ENCODE measurements around the gene ARRB1. TPM values are rescaled to one million over a fixed set of nuclear protein-coding genes. Genes with fewer than 3 reads are reported as not detected.

ARRB1 gene
- total RNA-seq, 1 experiment from 2014 or later: 90.1 TPM

- TF ChIP-seq STAT6 (CRISPR knock-in tag; conservative IDR thresholded peaks at IDR 0.05; ENCODE audit: low read depth) (no peak), E2F5 (CRISPR knock-in tag; IDR thresholded peaks at IDR 0.05) (0 out of 2 replicates have a peak, but pooled peaks have one; percentile 51), JUN (CRISPR knock-in tag; IDR thresholded peaks at IDR 0.05) (peak; percentile 92), ZNF219 (CRISPR knock-in tag; IDR thresholded peaks at IDR 0.05; ENCODE audit: borderline replicate concordance) (0 out of 2 replicates have a peak, but pooled peaks have one; percentile 58), GABPB1 (CRISPR knock-in tag; IDR thresholded peaks at IDR 0.05) (peak; percentile 72; the same call in 1 of the 2 replicates), ZBTB21 (CRISPR knock-in tag; IDR thresholded peaks at IDR 0.05; ENCODE audit: borderline replicate concordance) (0 out of 2 replicates have a peak, but pooled peaks have one; percentile 41), AR (CRISPR knock-in tag; IDR thresholded peaks at IDR 0.05) (no peak), ZNF121 (CRISPR knock-in tag; IDR thresholded peaks at IDR 0.05) (no peak), FOXK1 (CRISPR knock-in tag; IDR thresholded peaks at IDR 0.05) (peak; percentile 87; the same call in 1 of the 2 replicates), JAZF1 (CRISPR knock-in tag; IDR thresholded peaks at IDR 0.05) (no peak), ZBTB43 (CRISPR knock-in tag; IDR thresholded peaks at IDR 0.05) (peak; percentile 61; the same call in 1 of the 2 replicates), ZNF232 (CRISPR knock-in tag; IDR thresholded peaks at IDR 0.05) (peak; percentile 97), ZNF317 (CRISPR knock-in tag; IDR thresholded peaks at IDR 0.05; ENCODE audit: borderline replicate concordance, low read depth) (no peak), SMAD3 (CRISPR knock-in tag; IDR thresholded peaks at IDR 0.05; ENCODE audit: borderline replicate concordance) (peak; percentile 97; the same call in 1 of the 2 replicates), MYBL2 (CRISPR knock-in tag; IDR thresholded peaks at IDR 0.05) (no peak)
- TF ChIP-seq, protein P1, sequence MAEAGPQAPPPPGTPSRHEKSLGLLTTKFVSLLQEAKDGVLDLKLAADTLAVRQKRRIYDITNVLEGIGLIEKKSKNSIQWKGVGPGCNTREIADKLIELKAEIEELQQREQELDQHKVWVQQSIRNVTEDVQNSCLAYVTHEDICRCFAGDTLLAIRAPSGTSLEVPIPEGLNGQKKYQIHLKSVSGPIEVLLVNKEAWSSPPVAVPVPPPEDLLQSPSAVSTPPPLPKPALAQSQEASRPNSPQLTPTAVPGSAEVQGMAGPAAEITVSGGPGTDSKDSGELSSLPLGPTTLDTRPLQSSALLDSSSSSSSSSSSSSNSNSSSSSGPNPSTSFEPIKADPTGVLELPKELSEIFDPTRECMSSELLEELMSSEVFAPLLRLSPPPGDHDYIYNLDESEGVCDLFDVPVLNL (CRISPR knock-in tag; IDR thresholded peaks at IDR 0.05; ENCODE audit: borderline replicate concordance, low read depth): no peak
- TF ChIP-seq, protein P2, sequence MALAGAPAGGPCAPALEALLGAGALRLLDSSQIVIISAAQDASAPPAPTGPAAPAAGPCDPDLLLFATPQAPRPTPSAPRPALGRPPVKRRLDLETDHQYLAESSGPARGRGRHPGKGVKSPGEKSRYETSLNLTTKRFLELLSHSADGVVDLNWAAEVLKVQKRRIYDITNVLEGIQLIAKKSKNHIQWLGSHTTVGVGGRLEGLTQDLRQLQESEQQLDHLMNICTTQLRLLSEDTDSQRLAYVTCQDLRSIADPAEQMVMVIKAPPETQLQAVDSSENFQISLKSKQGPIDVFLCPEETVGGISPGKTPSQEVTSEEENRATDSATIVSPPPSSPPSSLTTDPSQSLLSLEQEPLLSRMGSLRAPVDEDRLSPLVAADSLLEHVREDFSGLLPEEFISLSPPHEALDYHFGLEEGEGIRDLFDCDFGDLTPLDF (CRISPR knock-in tag; IDR thresholded peaks at IDR 0.05): peak; percentile 78; the same call in 1 of the 2 replicates
- TF ChIP-seq, protein P3, sequence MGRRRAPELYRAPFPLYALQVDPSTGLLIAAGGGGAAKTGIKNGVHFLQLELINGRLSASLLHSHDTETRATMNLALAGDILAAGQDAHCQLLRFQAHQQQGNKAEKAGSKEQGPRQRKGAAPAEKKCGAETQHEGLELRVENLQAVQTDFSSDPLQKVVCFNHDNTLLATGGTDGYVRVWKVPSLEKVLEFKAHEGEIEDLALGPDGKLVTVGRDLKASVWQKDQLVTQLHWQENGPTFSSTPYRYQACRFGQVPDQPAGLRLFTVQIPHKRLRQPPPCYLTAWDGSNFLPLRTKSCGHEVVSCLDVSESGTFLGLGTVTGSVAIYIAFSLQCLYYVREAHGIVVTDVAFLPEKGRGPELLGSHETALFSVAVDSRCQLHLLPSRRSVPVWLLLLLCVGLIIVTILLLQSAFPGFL (CRISPR knock-in tag; IDR thresholded peaks at IDR 0.05; ENCODE audit: borderline replicate concordance): 0 out of 2 replicates have a peak, but pooled peaks have one; percentile 84
- TF ChIP-seq, protein P4, sequence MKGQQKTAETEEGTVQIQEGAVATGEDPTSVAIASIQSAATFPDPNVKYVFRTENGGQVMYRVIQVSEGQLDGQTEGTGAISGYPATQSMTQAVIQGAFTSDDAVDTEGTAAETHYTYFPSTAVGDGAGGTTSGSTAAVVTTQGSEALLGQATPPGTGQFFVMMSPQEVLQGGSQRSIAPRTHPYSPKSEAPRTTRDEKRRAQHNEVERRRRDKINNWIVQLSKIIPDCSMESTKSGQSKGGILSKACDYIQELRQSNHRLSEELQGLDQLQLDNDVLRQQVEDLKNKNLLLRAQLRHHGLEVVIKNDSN (CRISPR knock-in tag; IDR thresholded peaks at IDR 0.05): peak; percentile 70; the same call in 1 of the 2 replicates
- TF ChIP-seq, protein P5, sequence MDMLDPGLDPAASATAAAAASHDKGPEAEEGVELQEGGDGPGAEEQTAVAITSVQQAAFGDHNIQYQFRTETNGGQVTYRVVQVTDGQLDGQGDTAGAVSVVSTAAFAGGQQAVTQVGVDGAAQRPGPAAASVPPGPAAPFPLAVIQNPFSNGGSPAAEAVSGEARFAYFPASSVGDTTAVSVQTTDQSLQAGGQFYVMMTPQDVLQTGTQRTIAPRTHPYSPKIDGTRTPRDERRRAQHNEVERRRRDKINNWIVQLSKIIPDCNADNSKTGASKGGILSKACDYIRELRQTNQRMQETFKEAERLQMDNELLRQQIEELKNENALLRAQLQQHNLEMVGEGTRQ (CRISPR knock-in tag; IDR thresholded peaks at IDR 0.05): no peak
- TF ChIP-seq, protein P6, sequence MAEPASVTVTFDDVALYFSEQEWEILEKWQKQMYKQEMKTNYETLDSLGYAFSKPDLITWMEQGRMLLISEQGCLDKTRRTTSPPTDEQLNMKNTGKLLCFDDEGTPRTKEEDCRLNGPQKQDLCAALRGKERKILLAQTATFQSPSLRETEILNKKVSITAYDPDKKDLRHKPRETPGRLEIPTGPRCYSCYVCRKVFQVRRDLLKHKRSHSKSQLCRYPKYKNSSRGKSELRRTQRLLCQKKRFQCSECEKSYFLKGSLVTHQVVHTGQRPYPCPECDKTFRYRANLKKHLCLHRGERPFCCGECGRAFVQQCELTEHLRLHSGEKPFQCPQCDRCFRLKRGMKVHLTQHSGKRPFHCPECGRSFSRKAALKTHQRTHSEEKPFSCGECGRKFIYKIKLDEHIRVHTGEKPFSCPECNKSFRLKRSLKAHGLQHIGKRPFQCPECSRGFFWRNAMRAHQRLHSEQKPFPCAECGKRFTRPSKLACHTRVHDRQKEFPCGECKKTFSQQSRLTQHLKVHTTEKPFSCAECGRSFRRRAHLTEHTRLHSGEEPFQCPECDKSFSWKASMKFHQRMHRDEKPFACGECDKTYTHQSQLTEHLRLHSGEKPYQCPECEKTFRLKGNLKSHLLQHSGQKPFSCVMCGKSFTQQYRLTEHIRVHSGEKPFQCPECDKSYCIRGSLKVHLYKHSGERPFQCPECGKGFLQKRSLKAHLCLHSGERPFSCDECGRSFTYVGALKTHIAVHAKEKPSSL (CRISPR knock-in tag; conservative IDR thresholded peaks at IDR 0.05): no peak
- TF ChIP-seq, protein P7, sequence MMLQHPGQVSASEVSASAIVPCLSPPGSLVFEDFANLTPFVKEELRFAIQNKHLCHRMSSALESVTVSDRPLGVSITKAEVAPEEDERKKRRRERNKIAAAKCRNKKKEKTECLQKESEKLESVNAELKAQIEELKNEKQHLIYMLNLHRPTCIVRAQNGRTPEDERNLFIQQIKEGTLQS (CRISPR knock-in tag; conservative IDR thresholded peaks at IDR 0.05): no peak
Measured at GRCh38 chr11:75214411-75214821, 137.0 kb downstream of the ARRB1 start (continued).
